ENCODE data around the gene KIF21A. TPM values are rescaled to one million over a fixed set of nuclear protein-coding genes. Genes with fewer than 3 reads are reported as not detected.

KIF21A gene
- total and polyA plus RNA-seq, 4 donors, result 5.2 to 36.5 (median 13.3) TPM

GRCh38 chr12:39269492-39269891 is 173.4 kb downstream of the KIF21A start:
- Histone ChIP-seq H3K27me3 (ENCODE audit: control insufficient read depth in 3 of 3, insufficient read depth in 3 of 3, low read length in 2 of 3) (no peaks in the 10 kb centered on the region), H3K4me3 (no peak overlapping the region), H3K27ac (ENCODE audit: low read depth in 1 of 2, low read length in 1 of 2) (no peak overlapping the region), H3K4me1 (ENCODE audit: control insufficient read depth in 5 of 5, insufficient read depth in 5 of 5, low read length in 5 of 5) (no peaks in the 10 kb centered on the region), H3K9ac (ENCODE audit: insufficient read depth in 1 of 2, low read length in 2 of 2) (no peak overlapping the region), H3K36me3 (ENCODE audit: control insufficient read depth in 4 of 4, insufficient read depth in 4 of 4, low read length in 4 of 4) (no peaks in the 10 kb centered on the region), H3K9me3 (ENCODE audit: control insufficient read depth in 4 of 4, insufficient read depth in 3 of 4, low read length in 3 of 4) (no peaks in the 10 kb centered on the region)
- TF ChIP-seq, protein P1, sequence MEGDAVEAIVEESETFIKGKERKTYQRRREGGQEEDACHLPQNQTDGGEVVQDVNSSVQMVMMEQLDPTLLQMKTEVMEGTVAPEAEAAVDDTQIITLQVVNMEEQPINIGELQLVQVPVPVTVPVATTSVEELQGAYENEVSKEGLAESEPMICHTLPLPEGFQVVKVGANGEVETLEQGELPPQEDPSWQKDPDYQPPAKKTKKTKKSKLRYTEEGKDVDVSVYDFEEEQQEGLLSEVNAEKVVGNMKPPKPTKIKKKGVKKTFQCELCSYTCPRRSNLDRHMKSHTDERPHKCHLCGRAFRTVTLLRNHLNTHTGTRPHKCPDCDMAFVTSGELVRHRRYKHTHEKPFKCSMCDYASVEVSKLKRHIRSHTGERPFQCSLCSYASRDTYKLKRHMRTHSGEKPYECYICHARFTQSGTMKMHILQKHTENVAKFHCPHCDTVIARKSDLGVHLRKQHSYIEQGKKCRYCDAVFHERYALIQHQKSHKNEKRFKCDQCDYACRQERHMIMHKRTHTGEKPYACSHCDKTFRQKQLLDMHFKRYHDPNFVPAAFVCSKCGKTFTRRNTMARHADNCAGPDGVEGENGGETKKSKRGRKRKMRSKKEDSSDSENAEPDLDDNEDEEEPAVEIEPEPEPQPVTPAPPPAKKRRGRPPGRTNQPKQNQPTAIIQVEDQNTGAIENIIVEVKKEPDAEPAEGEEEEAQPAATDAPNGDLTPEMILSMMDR (IDR thresholded peaks at IDR 0.05; ENCODE audit: control extremely low read depth, extremely low read depth), result no peak
- ATAC-seq (ENCODE audit: insufficient read depth, low FRiP score) (no peak), DNase-seq (no peak)
- WGBS, 2 donors, result 89 to 90% methylated on average over 5 of the region's 5 CpGs

DNA sequence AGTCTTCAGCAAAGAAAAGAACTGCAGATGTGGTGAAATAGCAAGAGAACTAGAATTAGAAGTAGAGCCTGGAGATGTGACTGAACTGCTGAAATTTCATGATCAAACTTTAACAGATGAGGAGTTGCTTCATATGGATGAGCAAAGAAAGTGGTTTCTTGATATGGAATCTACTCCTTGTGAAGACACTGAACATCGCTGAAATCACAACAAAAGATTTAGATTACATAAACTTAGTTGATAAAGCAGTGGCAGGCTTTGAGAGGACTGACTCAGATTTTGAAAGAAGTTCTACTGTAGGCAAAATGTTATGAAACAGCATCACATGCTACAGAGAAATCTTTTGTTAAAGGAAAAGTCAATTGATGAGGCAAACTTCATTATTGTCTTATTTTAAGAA is 175.0 kb downstream of the KIF21A start:
- H3K9me3 ChIP-seq (ENCODE audit: control insufficient read depth in 4 of 4, insufficient read depth in 3 of 4, low read length in 3 of 4), result no peaks in the 10 kb centered on the region
- TF ChIP-seq, protein P1 (IDR thresholded peaks at IDR 0.05; ENCODE audit: control extremely low read depth, extremely low read depth), result no peak
- WGBS, 2 donors, result 88% methylated on average over 1 of the region's 1 CpG
- no peak overlapping the region for H3K27ac ChIP-seq (ENCODE audit: low read depth in 1 of 2, low read length in 1 of 2)
- no peaks in the 10 kb centered on the region for H3K27me3 ChIP-seq (ENCODE audit: control insufficient read depth in 3 of 3, insufficient read depth in 3 of 3, low read length in 2 of 3)
- no peak overlapping the region for H3K9ac ChIP-seq (ENCODE audit: insufficient read depth in 1 of 2, low read length in 2 of 2)
- no peak overlapping the region for H3K4me3 ChIP-seq
- H3K4me1 ChIP-seq (ENCODE audit: control insufficient read depth in 5 of 5, insufficient read depth in 5 of 5, low read length in 5 of 5), result no peaks in the 10 kb centered on the region
- H3K36me3 ChIP-seq (ENCODE audit: control insufficient read depth in 4 of 4, insufficient read depth in 4 of 4, low read length in 4 of 4), result no peaks in the 10 kb centered on the region
- ATAC-seq (ENCODE audit: insufficient read depth, low FRiP score) (no peak), DNase-seq (no peak)

- ATAC-seq (ENCODE audit: insufficient read depth, low FRiP score), result no peak
- no peak for DNase-seq
- TF ChIP-seq, protein P1 (IDR thresholded peaks at IDR 0.05; ENCODE audit: control extremely low read depth, extremely low read depth), result no peak
Measured at GRCh38 chr12:39252628-39253027, 190.3 kb downstream of the KIF21A start.

More at GRCh38 chr12:39252628-39253027, 190.3 kb downstream of the KIF21A start:
- 77 to 88% methylated on average over 1 of the region's 1 CpG for WGBS, 2 donors
- Histone ChIP-seq H3K27me3 (ENCODE audit: control insufficient read depth in 3 of 3, insufficient read depth in 3 of 3, low read length in 2 of 3) (no peaks in the 10 kb centered on the region), H3K4me1 (ENCODE audit: control insufficient read depth in 5 of 5, insufficient read depth in 5 of 5, low read length in 5 of 5) (no peaks in the 10 kb centered on the region), H3K9me3 (ENCODE audit: control insufficient read depth in 4 of 4, insufficient read depth in 3 of 4, low read length in 3 of 4) (peaks cover 0 to 6% (median 1%) of the 10 kb centered on the region in 4 donors), H3K36me3 (ENCODE audit: control insufficient read depth in 4 of 4, insufficient read depth in 4 of 4, low read length in 4 of 4) (no peaks in the 10 kb centered on the region), H3K27ac (ENCODE audit: low read depth in 1 of 2, low read length in 1 of 2) (no peak overlapping the region), H3K4me3 (no peak overlapping the region), H3K9ac (ENCODE audit: insufficient read depth in 1 of 2, low read length in 2 of 2) (no peak overlapping the region)

Other genes with a start within 250 kb of the KIF21A start
- gene ABCD2, start 176.7 kb upstream of the KIF21A start, total RNA-seq, result 1 to 10 TPM in 1 of 2 donors, under 1 TPM in 1; 0.74 to 1.1 TPM
- under 1 TPM; 0.13 to 0.20 TPM for gene ABCD2, start 176.7 kb upstream of the KIF21A start, polyA plus RNA-seq

Measured in lung (tissue), 12 donors.